NCI-H2029 (cell line): ENCODE data around the gene EDN1.
A peak's percentile ranks its signal among the peaks of the same experiment; 100 is the strongest.
"Not testable (repeated sequence)": the region's sequence is repeated elsewhere in the genome, so short reads cannot be mapped to it uniquely, and the experiment has no call there.

Experiments used
- DNase-seq: peaks from one replicate; lab custom pipeline; 2025; lab: John Stamatoyannopoulos, UW

Gene EDN1

DNA sequence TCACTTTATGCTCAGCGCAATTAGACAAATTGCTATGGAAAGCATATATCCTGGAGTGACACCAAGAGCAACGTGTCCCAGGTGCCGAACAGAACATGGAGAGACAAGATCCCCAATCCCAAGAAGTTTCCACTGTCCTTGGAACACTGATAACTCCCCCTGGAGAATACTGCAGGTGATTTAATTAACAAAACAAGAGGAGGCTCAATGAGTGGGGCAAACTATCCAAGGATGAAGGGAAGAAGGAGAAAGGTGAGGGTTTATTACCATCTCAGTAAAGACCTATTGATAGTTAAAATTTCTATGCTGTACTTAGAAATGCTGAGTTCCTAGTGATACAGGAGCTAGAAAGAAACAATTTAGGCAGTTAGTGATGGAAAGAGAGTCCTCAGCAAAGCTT is 35.7 kb downstream of the EDN1 start:
- DNase-seq = no peak

GRCh38 chr6:12327391-12327790 is 37.2 kb downstream of the EDN1 start:
- no peak for DNase-seq

- no peak for DNase-seq
Measured at GRCh38 chr6:12327988-12328387, 37.8 kb downstream of the EDN1 start.

GRCh38 chr6:12328701-12329100 is 38.5 kb downstream of the EDN1 start:
- DNase-seq = peak; percentile 48

DNA sequence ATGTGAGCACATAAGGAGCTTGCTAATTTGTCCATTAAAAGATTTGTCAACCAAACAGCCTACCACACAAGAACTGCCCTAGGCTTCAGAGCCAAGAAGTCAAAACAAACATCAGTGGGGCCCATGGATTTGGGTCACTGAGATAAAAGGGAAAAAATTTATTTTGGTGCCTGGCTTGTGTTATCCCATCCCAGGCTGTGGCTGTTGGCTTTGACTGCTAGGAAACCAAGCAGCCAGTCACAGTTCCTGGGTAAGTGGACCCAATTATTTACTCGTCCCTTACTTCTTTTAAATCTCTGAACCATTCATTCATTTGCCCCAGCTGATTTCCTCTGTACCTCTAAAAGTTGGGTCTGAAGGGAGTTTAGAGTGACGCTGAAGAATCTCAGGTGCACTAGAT is 41.3 kb downstream of the EDN1 start:
- no peak for DNase-seq

- DNase-seq = peak; percentile 24
Measured at GRCh38 chr6:12331951-12332749, 42.0 kb downstream of the EDN1 start.

- not testable (repeated sequence) for DNase-seq
Measured at GRCh38 chr6:12332750-12333079, 42.6 kb downstream of the EDN1 start.

GRCh38 chr6:12333128-12333527 is 43.0 kb downstream of the EDN1 start:
- no peak for DNase-seq

DNA sequence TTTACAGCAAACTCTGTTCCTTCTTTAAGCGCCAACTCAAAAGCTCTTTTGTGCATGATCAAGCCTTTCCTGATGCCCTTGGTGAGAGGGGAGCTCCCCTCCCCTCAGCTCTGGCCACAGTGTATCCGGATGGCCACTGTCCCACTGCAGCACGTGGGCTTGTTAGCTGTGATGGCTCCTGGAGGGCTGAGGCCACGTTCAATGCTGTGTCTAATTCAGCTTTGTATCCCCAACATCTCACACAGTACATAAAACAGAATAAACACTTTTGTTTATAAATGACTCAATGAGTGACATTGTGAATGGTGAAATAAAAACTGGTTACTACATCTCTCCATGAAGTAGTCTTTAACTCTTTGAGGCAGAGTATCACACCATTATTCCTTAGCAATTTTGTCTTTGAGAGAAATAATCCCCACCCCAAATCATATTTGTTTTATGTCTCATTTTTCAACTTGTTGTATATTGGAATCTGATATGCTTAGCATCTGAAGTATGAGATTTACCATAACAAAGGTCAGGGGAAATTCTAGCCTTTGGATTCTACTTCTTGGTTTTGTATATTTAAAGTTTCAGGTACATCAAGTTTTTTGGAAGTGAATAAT is 44.5 kb downstream of the EDN1 start:
- DNase-seq = no peak

DNA sequence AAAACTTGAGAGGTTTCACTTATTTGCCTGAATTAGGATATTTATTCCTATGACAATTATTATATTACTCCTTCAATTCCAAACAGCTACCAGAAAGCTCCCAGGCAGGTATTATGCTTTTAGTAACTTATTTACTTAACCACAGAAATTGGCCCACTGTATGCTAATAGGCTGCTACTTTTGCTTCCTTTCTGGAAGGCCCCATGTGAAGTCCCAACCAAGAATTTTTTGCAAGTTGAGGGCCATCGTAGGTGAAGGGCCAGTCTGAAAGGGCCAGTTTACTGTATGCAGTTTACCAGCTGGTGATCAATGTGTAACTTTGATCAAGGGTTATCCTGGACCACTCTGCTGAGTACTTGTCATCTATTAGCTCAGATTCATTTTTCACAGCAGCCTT is 45.0 kb downstream of the EDN1 start:
- no peak for DNase-seq

DNA sequence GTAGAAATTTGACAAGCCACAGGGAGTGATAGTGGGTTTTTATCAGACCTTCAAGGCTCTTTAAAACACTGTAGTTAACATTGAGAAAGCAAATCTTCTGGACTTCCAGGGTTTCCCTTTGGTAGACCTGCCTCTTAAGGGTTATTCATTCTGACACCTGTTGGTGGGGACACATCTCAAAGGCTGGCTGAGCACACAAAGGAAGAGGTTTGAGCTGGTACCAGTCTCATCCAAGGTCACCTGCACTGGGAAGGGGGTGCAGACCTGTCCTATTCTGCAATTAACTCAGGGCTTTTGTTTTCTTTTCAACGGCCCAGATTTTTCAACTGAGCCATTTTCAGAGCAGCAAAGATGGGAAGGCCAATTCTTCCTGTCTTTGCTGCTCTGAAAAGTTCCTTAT is 45.6 kb downstream of the EDN1 start:
- no peak for DNase-seq

GRCh38 chr6:12336121-12336971 is 46.2 kb downstream of the EDN1 start:
- DNase-seq = no peak

DNA sequence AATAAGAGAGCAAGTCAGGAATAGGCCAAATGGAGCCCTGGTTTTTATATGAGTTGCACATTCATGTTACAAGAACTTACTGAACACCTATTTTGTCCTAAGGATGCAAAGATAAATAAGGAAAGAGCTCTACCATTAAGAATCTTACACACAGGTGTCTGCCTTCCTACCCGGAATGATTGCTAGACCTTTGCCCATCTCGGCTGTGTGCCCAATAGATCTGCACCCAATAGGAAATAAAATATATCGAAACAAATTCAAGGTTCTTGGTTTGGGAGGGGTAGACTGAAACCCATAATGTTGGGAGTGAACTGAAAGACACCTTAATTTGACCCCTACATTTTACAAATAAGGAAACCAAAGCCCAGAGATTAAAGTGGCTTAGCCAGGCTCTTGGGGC is 48.9 kb downstream of the EDN1 start:
- no peak for DNase-seq

DNA sequence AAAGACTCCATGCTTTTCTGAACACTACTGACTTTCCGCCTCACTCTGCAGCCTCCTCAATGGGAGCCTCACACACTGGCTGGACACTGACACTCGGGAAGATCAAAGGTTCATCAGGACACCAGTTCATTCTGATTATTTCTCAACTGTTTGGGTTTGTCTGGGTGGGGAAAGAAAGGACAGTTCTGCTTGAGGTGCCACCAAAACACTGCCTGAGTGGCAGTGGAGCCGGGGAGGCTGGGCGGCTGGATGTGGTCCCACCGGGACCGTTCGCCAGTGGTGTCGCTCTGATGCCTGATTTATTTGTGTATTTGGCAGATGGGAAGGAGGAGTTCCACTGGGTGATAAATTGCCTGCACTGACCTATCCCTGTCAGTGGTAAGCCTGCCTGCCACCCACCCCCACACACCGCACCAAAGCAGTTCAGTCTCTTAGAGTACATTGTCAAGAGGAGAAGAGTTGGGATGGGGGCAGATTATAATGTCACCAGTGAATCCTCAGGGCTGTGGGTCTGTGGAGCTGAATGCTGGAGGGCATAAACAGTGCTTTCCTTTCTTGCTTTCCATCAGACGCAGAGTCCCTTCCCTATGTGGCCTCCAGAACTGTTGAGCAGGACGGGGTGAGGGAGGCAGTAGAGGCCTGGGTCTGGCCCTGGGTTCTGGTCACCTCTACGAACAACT is 49.8 kb downstream of the EDN1 start:
- no peak for DNase-seq

- no peak for DNase-seq
Measured at GRCh38 chr6:12340488-12340818, 50.3 kb downstream of the EDN1 start.

GRCh38 chr6:12342664-12343063 is 52.5 kb downstream of the EDN1 start:
- DNase-seq = no peak

DNA sequence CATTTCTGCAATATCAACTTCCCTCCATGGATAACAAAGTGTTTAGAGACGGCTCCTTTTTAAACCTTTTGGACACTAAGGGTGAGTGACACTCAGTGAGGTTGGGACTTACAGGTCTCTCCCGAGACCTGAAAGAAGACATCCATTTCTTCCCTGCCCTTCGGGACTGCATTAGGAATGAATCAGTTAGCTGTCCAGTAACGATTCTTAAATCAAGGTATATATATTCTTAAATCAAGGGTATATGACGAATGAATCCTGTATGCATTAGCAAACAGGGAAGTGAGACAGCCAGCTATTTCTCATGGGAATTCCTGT is 52.9 kb downstream of the EDN1 start:
- DNase-seq = no peak

DNA sequence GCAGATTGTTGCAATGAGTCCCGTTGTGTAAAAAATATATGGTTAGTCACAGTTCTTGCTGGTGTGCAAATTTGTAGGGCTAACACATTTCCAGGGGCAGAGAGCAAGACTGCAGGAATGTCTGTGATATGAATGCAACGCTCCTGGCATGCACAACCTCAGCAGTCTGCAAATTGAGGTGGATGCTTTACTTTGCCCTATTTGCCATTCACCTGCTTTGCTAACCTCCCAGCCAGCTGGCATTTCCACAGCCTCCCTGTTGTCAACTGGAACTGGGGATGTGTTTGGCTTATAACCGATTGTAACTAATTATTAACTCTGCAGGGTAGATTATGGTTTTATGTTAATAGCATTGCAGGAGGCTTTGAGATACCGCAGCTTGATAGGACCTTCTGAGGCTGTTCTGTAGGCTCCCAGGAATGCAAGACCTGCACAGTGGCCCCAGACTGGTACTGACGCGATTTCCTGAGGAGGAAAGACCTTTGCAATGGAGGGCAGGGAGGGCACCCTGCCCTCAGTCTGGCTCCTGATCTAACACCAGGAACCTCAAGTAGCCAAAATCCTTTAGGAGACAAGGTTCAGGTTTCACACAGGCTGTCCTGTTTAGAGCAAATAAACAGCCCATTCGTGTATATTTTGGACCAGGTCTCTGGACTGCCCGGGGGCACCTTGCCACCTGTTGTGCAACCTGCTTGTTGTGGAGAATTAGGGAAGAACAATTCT is 53.4 kb downstream of the EDN1 start:
- no peak for DNase-seq

DNA sequence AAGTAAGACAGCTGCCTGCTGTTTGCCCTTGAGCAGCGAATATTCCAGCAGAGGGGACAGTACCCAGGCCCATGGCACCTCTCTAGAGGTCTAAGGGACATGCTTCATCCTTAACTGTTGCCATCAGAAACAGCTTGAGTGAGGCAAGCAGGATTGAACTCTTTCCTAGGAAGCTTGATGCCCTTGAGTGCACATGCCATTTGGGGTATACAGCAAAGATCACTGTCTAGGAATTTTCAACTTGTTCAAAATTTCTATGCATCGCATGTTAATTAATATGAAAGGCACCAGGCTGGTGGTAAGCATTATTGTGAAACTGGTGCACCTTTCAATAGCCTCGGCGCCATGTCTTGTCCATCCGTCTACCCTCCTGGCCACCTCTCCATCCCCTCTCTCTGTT is 54.1 kb downstream of the EDN1 start:
- DNase-seq = no peak

DNA sequence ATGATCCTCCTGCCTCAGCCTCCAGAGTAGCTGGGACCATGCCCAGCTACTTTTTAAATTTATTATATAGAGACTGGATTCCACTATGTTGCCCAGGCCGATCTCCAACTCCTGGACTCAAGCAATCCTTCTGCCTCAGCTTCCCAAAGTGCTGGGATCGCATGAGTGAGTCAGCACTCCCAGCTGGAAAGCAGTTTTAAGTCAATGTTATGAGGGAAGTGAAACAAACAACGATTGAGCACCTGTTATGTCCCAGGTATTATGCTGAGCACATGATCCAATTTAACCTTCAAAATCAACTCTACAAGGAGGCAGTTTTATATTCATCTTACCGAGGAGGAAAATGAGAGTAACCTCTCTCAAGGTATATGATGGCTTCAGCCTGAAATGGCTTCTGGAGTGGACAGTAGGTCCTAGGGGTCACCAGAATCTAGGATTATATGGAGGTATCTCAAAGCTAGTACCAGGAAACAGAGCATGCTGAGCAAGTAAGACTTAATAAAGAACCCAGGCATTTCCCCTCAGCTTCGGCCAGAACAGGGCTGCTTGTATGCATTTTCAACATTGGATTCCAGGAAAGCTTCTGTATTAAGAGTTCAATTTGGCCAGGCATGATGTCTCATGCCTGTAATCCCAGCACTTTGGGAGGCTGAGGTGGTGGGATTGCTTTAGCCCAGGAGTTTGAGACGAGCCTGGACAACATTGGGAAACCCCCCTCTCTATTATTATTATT is 55.0 kb downstream of the EDN1 start:
- no peak for DNase-seq

DNA sequence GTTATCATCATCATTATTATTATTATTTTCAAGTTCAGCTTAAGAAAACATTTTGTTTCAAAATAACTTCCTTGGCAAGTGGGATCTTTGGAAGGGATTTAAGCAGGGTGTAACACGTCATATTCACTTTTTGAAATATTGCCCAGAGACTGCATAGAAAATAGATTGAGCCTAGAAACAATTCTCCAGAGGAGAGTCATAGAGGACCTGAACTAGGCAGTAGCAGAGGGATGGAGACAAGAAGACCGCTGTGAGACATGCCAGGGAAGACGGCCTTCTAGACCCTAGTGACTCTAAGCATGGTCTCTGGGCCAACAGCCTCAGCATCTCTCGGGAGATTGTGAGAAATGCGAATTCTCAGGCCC is 55.5 kb downstream of the EDN1 start:
- DNase-seq = no peak
